GM21367 (cell line): Measurements from ENCODE around the gene RCBTB2.
A peak's percentile ranks its signal among the peaks of the same experiment; 100 is the strongest.

Experiments
- ATAC-seq: cut with Tn5 transposase; IDR thresholded peaks from one replicate; pipeline ENCODE4 v1.9.1; 2021; ENCODE audit not compliant: unreplicated experiment

The RCBTB2 gene

DNA sequence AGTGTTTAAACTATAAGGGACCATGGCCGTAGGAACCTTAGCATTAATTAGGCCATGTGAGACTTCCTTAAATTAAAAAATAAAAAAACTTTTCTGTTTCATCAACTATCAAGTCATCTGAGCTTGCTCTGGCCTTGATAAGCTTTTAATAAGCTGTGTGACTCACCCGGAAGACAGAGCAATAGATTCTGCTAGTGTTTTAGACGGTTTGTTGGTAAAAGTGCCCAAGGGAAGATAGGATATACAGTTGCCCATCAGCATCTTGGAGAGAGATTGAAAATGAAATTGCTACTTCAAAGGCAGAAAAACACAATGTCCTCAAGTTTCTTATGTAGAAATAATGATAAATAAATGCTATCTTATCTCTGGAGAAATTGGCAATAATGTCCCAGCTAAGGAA, 31.2 kb upstream of the RCBTB2 start:
- ATAC-seq, result no peak

GRCh38 chr13:48563626-48564025, 30.7 kb upstream of the RCBTB2 start:
- ATAC-seq, result no peak

GRCh38 chr13:48562296-48563066, 29.6 kb upstream of the RCBTB2 start:
- peak; percentile 96 for ATAC-seq

DNA sequence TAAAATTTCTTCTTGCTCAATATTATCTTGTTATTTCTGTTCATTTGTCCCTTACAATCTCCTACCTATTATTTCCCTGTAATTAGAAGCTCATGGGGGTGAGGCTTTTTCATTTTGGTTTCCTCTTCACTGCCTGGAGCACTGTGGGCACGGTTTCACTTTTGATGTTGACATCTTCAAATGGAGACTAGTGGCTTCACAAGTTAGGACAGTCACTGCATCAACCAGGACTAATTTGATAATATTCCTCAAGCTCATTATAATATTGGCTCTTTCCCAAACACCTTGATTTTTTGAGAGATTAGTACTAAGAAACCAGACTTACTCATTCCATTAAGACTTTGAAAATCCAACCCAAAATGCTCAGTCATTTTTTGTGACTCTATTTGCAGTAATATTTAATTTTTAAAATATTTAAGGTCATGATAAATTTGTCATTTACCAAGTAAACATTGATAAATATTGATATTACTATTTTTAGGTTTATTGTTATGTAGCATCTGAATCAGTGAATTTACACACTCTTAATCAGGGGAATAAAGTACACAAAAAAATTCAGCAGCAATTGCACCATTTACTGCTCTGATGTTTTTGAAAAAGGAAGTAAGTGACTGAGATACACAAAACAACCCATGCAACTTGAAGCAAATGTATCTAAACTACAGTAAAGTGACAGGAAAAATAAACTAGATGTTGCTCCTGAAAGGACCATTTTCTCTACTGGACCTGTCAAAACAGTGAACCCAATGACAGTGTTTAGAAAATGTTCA, 28.8 kb upstream of the RCBTB2 start:
- no peak for ATAC-seq

- no peak for ATAC-seq
These were observed 27.9 kb upstream of the RCBTB2 start for GRCh38 chr13:48560657-48561337.

- ATAC-seq, result no peak
These were observed 26.9 kb upstream of the RCBTB2 start for GRCh38 chr13:48559638-48560320.

DNA sequence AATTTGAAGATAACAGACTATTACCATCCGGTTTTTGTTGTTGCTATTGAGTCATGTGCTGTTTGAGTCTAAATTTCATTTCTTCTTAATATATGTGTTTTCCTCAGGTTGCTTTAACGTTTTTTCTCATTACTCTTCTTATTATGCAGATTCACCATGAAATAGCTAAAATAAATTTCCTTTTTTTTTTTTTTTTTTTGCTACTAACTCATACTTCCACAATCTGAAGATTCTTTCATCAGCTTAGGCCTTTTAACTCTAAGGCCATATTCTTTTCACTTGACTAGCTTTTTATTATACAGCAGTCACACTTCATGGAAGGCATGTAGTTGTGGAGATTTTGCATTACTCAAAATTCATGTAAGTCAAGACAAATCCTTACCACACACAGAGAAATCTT, 23.9 kb upstream of the RCBTB2 start:
- no peak for ATAC-seq

- ATAC-seq, result no peak
These were observed 22.6 kb upstream of the RCBTB2 start for GRCh38 chr13:48555441-48555840.

DNA sequence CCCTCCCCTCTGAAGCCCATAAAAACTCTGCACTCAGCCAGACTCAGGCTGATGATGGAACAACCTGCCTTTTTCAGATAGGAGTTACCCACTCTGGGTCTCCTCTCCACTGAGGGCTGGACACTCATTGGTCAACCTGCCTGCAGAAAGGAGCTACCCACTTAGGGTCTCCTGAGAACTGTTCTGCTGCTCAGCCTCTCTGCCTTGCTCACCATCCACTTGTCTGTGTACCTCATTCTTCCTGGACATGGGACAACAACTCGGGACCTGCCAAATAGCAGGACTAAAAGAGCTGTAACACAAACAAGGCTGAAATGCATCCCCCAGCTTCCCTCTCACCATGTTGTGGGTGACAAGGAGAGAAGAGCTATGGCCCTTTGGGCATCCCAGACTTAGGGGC, 18.4 kb upstream of the RCBTB2 start:
- ATAC-seq, result no peak

GRCh38 chr13:48549658-48550057, 16.8 kb upstream of the RCBTB2 start:
- ATAC-seq, result no peak

GRCh38 chr13:48547663-48548092, 14.8 kb upstream of the RCBTB2 start:
- ATAC-seq, result no peak

- no peak for ATAC-seq
These were observed 12.7 kb upstream of the RCBTB2 start for GRCh38 chr13:48545608-48546007.

DNA sequence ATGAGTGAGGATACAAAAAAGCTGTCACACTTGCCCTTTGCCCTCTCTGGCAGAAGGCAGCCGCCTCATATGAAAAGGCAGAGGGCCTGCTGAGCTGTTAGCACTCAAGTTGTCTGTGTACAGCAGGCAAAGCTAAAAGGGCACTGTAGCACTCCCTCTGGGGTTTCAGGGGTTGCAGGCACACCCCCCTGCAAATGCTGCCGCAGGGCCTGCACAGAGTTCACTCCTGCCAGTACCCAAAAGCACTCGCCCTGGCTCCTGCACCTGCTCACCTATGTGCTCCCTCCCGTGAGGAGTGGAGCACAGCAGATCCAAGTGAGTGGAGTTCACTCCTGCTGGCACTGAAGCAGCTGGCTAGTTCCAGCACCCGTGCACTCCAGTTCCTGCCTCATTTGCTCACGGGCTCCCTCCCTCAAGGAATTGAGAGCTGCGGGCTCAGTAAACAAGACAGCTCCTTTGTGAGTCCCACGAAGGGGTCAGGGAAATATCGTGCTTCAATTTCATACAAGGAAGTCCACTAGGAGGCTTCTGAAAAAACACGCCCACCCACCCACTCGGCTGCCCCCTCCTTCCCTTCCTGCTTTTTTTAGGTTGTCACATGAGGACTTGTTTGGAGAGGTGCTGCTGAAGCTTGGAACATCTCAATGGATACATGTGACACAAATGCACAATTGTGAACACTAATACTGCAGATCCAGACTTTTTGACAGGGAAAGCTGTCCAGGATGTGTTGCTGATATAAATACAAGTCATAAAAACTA, 9.9 kb upstream of the RCBTB2 start:
- no peak for ATAC-seq

DNA sequence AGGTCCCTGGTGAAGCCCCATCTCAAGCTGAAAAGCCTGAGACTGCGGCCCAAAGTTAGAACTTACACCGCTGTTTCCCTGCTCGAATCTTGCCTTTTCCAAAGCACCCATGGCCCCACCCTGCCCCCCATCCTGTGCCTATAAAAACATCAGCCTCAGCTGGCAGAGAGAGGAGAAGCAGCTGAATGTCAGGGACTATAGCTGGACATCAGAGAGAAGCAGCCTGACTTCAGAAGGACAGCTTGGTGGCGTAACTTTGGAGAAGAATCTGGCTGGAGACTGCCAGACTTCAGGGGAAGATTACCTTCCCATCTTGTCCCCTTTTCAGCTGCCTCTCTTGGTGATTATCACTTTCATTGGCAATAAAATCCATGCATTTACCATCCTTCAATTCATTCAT, 9.3 kb upstream of the RCBTB2 start:
- ATAC-seq, result no peak

GRCh38 chr13:48539550-48539949, 6.7 kb upstream of the RCBTB2 start:
- ATAC-seq, result no peak

GRCh38 chr13:48536621-48537250, 3.9 kb upstream of the RCBTB2 start:
- no peak for ATAC-seq

- no peak for ATAC-seq
These were observed 2.9 kb upstream of the RCBTB2 start for GRCh38 chr13:48535766-48536165.

- no peak for ATAC-seq
These were observed 2.1 kb upstream of the RCBTB2 start for GRCh38 chr13:48534911-48535501.

DNA sequence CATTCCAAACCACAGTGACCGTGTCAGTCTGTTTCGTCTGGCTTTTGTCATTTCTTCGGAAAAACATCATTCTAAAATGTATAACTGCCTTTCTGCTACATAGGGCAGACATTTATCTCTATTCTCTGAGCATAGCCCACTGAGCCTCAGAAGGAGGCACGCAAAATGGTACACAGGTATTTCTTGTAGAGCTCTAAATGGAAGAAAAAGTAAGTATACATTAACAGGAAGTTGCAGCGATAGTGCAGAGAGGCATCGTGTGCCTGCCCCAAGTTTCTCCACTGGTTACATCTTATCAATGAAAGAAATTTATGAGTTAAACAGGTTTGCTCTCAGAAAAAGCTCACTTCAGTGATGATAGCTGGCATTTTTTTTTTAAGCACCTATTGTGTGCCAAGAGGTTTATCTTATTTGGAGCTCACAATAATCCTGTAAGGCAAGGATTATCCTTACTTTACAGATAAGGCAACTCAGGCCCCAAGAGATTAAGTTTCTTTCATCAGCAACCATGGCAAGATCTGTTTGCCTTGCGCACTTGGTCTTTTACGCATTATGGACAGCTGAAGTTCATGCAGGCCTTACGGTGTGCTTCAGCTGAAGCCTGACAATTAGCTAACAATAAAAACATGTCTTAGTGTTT, 1.2 kb upstream of the RCBTB2 start:
- no peak for ATAC-seq

GRCh38 chr13:48532256-48532505, 699 bp downstream of the RCBTB2 start:
- ATAC-seq, result peak; percentile 5
